C4-2B (cell line): ENCODE measurements around the gene JARID2.

ENCODE experiments used
- ZFX ChIP-seq: fragments of 450-650 bp; IDR thresholded peaks from 2 replicates; pipeline ENCODE4 v1.6.1; 2017
- TF ChIP-seq, protein P1 (sequence below): fragments of 450-650 bp; conservative IDR thresholded peaks from 2 replicates; pipeline ENCODE4 v1.5.1; 2017; ENCODE audit warnings: mild to moderate bottlenecking

DNA sequence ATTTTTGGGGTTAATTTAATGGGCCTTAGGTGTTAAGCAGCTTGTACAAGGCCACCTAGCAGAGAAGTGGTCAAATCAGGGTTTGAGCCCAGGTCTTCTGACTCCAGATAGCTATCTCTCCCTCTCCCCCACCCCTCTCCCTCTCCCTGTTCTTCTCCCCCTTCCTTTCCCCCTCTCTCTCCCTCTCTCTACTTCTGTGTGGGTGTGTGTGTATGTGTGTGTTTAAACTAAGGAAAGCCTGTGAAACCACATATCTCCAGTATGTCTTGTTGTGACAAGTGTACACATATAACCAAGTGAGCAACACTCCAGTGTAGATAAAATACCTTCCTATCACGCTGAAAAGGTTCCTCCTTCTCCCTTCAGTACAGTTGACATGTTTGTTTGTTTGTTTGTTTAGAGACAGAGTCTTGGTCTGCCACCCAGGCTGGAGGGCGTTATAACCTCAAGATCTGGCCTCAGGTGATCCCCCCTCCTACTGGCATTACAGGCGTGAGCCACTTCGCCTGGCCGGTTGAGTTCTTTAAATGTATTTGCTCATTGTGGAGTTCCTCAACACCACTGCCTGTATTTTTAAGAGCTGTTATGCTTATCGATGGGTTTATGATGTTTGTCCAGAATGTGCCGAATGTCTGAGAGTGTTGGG is 140.4 kb downstream of the JARID2 start:
- TF ChIP-seq, protein P1, sequence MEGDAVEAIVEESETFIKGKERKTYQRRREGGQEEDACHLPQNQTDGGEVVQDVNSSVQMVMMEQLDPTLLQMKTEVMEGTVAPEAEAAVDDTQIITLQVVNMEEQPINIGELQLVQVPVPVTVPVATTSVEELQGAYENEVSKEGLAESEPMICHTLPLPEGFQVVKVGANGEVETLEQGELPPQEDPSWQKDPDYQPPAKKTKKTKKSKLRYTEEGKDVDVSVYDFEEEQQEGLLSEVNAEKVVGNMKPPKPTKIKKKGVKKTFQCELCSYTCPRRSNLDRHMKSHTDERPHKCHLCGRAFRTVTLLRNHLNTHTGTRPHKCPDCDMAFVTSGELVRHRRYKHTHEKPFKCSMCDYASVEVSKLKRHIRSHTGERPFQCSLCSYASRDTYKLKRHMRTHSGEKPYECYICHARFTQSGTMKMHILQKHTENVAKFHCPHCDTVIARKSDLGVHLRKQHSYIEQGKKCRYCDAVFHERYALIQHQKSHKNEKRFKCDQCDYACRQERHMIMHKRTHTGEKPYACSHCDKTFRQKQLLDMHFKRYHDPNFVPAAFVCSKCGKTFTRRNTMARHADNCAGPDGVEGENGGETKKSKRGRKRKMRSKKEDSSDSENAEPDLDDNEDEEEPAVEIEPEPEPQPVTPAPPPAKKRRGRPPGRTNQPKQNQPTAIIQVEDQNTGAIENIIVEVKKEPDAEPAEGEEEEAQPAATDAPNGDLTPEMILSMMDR = no peak
- TF ChIP-seq ZFX = no peak
